Measurements from ENCODE around the gene ARID5B. TPM values are rescaled to one million over a fixed set of nuclear protein-coding genes. Genes with fewer than 3 reads are reported as not detected.

Gene ARID5B
- total and polyA plus RNA-seq, 2 donors (not counting 3 experiments of a cell fraction or from before 2014, with no cell fraction given), result 5.6 to 8.9 TPM

DNA sequence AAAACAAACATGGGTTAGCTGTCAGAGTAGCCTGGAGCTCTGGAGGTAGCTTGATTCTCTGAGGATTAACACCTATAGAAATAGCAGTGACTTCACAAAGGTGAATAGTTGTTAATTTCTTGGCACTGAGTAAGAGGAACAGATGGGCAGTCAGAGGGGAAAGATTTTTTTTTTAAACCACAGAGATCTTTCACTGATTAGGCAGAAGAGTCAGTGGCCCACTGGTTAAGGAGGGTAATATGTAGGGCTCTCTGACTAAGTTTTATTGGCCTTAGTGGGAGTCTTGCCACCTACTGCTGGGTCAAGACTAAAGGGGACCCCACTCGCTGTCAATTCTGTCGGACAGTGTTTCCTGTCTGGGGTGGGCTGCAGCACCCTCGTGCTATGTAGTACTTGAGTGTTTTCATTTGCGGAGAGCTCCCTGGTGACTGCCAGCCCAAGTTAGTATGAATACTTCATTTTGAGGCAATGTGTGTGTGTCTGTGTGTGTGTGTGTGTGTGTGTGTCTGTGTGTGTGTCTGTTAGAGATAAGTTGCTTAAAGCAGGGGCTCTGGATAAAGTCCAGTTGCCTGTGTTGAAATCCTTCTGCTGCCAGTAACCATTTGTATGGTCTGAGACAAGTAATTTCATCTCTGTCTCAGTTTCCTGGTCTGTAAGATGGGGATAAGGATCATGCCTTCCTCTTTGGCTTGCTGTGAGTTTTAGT is 145.2 kb downstream of the ARID5B start:
- POLR2A ChIA-PET, result no interaction called here
- H3K27ac ChIP-seq (ENCODE audit: insufficient read depth, low read depth, low read length), result peak overlapping the region; percentile 34
- dilution Hi-C loops (cut with MboI; ENCODE audit: extremely low pct_ligation_motif_present, low sequenced_read_pairs), result no loop called here
- no TSS peak for BruUV-seq (replicated peaks)
- peak overlapping the region; percentile 1 for H3K9ac ChIP-seq (replicated peaks; ENCODE audit: extremely low read depth, insufficient read depth, low read length)
- TF ChIP-seq, protein P1, sequence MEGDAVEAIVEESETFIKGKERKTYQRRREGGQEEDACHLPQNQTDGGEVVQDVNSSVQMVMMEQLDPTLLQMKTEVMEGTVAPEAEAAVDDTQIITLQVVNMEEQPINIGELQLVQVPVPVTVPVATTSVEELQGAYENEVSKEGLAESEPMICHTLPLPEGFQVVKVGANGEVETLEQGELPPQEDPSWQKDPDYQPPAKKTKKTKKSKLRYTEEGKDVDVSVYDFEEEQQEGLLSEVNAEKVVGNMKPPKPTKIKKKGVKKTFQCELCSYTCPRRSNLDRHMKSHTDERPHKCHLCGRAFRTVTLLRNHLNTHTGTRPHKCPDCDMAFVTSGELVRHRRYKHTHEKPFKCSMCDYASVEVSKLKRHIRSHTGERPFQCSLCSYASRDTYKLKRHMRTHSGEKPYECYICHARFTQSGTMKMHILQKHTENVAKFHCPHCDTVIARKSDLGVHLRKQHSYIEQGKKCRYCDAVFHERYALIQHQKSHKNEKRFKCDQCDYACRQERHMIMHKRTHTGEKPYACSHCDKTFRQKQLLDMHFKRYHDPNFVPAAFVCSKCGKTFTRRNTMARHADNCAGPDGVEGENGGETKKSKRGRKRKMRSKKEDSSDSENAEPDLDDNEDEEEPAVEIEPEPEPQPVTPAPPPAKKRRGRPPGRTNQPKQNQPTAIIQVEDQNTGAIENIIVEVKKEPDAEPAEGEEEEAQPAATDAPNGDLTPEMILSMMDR (IDR thresholded peaks at IDR 0.05; ENCODE audit: extremely low read depth in 1 of 2, insufficient read depth in 1 of 2, low read depth in 1 of 2, low read length in 2 of 2), result no peak
- TF ChIP-seq JUN (IDR thresholded peaks at IDR 0.05; ENCODE audit: borderline replicate concordance, insufficient read depth, insufficient read length, low read depth), result no peak
- TF ChIP-seq GATA2 (IDR thresholded peaks at IDR 0.05; ENCODE audit: insufficient read depth, insufficient read length, low read depth, low read length), result peak; percentile 74
- no peak for FAIRE-seq
- no peaks in the 10 kb centered on the region for H3K9me3 ChIP-seq (replicated peaks; ENCODE audit: control insufficient read depth, insufficient read depth, low read length)
- no peak overlapping the region for H2AFZ ChIP-seq (ENCODE audit: low read depth, low read length)
- no peak overlapping the region for H3K4me3 ChIP-seq (replicated peaks in 1 of 3; ENCODE audit: insufficient read depth in 1 of 3, low read depth in 1 of 3, low read length in 3 of 3)
- H3K79me2 ChIP-seq (ENCODE audit: control insufficient read depth, insufficient read depth, low read length), result no peaks in the 10 kb centered on the region
- no peaks in the 10 kb centered on the region for H3K27me3 ChIP-seq (ENCODE audit: control insufficient read depth in 2 of 2, insufficient read depth in 2 of 2, low read length in 2 of 2)
- no peaks in the 10 kb centered on the region for H4K20me1 ChIP-seq (replicated peaks; ENCODE audit: control insufficient read depth, extremely low read depth, insufficient read depth, low read length)
- intact Hi-C loops (cut with micrococcal nuclease), result loop anchor here (5.0 kb wide), 3 partner anchors 126 to 336 kb away; no protein-coding TSS in a partner anchor
- CTCF ChIA-PET, result interaction anchor here (0.9 to 14.6 kb wide), 11 partner anchors 8 to 200 kb away, joined by 3 to 468 read pairs (median 4); no protein-coding TSS in a partner anchor
- no peaks in the 10 kb centered on the region for H3K9me1 ChIP-seq (replicated peaks; ENCODE audit: control insufficient read depth, extremely low read depth, insufficient read depth, low read length)
- H3K4me1 ChIP-seq (ENCODE audit: control insufficient read depth, extremely low read depth, insufficient read depth, low read length), result peaks cover 56% of the 10 kb centered on the region
- H3K4me2 ChIP-seq (ENCODE audit: insufficient read depth, low read length), result peak overlapping the region; percentile 82
- H3K36me3 ChIP-seq (ENCODE audit: control insufficient read depth in 2 of 2, extremely low read depth in 1 of 2, insufficient read depth in 2 of 2, low read length in 2 of 2), result no peaks in the 10 kb centered on the region
- DNase-seq (ENCODE audit: low read depth, low spot score), result peak; percentile 70

All from endothelial cell of umbilical vein (primary cell).